T-helper 22 cell (primary cell): ENCODE results near the gene HCRT.

ENCODE experiments used
- DNase-seq: peaks from one replicate; pipeline ENCODE4 v3.0.0-alpha.2; 2020; ENCODE audit warnings: low read depth

HCRT gene

DNA sequence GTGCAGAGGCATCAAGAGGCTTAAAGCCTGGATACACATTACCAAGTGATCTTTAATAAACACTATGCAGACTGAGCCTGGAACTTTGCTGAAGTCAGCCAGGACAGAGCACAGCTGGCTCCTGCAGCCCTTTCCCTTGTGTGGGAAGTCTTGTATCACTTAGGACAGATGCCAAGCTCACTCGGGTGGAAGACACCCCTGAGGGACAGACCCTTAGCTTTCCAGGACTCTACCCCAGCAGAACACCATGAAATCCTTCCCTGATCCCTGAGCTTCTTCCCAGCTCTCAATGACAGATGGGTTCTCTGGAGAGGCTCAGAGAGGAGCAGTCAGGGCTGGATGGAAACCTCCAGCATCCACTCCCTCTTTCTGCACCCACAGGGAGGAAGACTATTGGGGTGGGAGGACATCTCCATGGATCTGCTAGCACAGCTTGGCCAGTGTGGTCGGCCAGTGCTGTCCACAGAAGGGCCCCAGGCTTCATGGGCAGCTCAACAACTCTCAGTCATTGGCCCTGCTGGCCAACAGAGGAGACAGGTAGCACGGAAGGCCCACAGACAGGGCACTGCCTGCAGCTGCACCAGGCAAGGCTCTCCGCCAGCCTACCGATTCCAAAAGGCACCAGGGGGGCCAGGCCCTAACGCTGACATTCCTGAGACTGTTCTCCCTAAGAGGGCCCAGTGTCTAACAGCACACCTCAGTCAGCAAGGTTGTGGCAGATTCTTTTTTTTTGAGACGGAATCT lies 46.3 kb downstream of the HCRT start:
- DNase-seq: no peak

DNA sequence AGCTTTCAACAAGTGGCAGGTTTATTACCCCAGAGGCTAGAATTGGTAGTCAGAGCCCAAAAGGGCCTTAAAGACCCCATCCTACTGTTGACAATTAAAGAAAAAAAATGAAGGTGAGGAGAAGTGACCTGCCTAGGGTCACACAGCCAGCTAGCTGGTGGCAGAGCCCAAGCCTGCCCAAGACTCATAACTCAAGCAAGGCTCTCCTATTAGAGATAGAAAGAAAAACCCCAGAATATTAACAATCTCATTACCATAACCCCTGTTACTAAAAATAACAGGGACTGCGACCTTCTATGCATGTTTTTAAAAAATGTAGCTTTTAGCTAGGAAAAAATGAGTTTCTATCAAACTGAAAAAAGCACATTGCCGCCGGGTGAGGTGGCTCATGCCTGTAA lies 48.6 kb downstream of the HCRT start:
- DNase-seq: no peak

DNA sequence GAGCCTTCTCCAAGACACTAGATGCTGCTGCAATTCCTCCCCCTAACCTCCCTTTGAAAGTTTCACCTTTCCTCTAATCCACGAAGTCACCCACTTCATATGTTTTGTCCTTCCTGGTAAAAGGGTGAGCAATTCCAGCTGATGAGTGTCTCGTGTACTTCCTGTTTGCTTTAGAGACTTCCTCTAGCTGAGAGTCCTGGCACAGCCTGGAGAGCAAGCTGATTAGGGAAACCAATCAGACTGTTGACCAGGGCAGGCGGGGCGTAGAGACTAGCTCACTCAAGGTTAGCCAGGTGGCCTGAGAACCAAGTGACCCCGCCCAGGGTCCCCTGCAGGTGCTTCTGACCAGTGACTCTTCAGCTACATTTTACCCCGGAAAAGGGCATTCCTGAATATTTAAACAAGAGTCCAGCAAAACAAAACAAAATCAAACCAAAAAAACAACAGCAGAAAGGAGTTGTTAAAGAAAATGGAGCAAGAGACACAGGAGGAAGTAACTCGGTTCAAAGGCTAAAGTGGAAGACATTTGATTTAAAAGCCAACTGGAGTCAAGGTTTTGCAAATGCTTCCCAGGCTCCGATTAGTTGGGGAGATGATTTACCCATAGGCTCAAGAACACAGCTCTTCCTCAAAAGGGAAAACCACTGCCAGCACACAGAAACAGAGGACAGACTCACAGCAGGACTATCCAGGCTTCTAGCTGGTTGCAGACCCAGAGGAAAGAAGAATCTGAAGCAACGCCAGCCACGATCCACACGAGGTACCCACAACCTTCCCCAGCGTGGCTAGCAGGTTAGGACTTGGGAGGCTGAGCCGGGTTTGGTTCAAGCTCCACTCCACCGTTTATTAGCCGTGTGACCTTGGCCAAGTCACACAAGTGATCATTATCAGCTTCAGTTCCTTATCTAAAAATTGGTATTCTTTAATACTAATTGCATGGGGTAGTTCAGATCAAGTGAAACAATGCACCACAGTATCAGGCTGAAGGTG lies 49.3 kb downstream of the HCRT start:
- no peak for DNase-seq

DNA sequence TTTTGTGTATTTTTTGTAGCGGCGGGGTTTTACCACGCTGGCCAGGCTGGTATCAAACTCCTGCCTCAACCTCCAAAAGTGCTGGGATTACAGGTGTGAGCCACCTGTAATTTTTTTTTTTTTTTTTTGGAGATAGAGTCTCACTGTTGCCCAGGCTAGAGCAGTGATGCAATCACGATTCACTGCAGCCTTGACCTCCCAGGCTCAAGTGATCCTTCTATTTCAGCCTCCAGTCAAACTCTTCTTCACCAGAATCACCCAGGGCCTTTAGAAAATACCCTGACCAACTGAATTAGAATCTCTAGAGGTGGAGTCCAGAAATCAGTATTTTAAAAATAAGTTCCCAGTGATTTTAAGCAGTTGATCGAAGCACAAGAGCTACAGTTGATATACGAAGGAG lies 50.1 kb downstream of the HCRT start:
- no peak for DNase-seq
